Neural progenitor cell (in vitro differentiated cells): Measurements from ENCODE around the gene CA12. TPM values are rescaled to one million over a fixed set of nuclear protein-coding genes. Genes with fewer than 3 reads are reported as not detected.

Experiments
- DNase-seq: peaks from one replicate; pipeline ENCODE4 v3.0.0-alpha.2; 2016; ENCODE audit warnings: low spot score
- H2AFZ ChIP-seq: fragments of 200-600 bp; sonication (generic); replicated peaks from 2 replicates; pipeline ENCODE4 v1.6.1; 2016; ENCODE audit warnings: antibody characterized with exemption
- H3F3A ChIP-seq: fragments of 200-600 bp; sonication (generic); 2 replicates; pipeline ENCODE4 v1.6.1; 2016; ENCODE audit warnings: antibody characterized with exemption, low read depth
- H3K27ac ChIP-seq: fragments of 200-600 bp; sonication (generic); 2 replicates; pipeline ENCODE4 v1.5.1; 2016; ENCODE audit warnings: mild to moderate bottlenecking
- H3K27me3 ChIP-seq: fragments of 200-600 bp; sonication (generic); 2 replicates; pipeline ENCODE4 v1.6.1; 2016; ENCODE audit warnings: mild to moderate bottlenecking, moderate library complexity
- H3K36me3 ChIP-seq: fragments of 200-600 bp; sonication (generic); 2 replicates; pipeline ENCODE4 v1.5.1; 2016
- H3K4me1 ChIP-seq: fragments of 200-600 bp; sonication (generic); 2 replicates; pipeline ENCODE4 v1.6.1; 2016; ENCODE audit warnings: mixed run types
- H3K4me2 ChIP-seq: fragments of 200-600 bp; sonication (generic); 2 replicates; pipeline ENCODE4 v1.6.1; 2016
- H3K4me3 ChIP-seq: fragments of 200-600 bp; sonication (generic); 2 replicates; pipeline ENCODE4 v1.5.1; 2016
- H3K79me2 ChIP-seq: fragments of 200-600 bp; sonication (generic); 2 replicates; pipeline ENCODE4 v1.6.1; 2016; ENCODE audit warnings: low read depth
- H3K9ac ChIP-seq: fragments of 200-600 bp; sonication (generic); 2 replicates; pipeline ENCODE4 v1.6.1; 2016
- H3K9me3 ChIP-seq: fragments of 200-600 bp; sonication (generic); 2 replicates; pipeline ENCODE4 v1.5.1; 2016; ENCODE audit warnings: low read depth
- H4K20me1 ChIP-seq: fragments of 200-600 bp; sonication (generic); 2 replicates; pipeline ENCODE4 v1.6.1; 2016; ENCODE audit warnings: low read depth
- H3K27ac Mint-ChIP-seq: 3 replicates; pipeline ENCODE4 v1.8.0; 2021; ENCODE audit warnings: mixed read lengths
- H3K27me3 Mint-ChIP-seq: 2 replicates; pipeline ENCODE4 v1.8.0; 2022; ENCODE audit warnings: low read depth, mild to moderate bottlenecking, inconsistent platforms, moderate library complexity, mixed read lengths; ENCODE audit not compliant: insufficient read depth
- H3K36me3 Mint-ChIP-seq: 3 replicates; pipeline ENCODE4 v1.8.0; 2021; ENCODE audit warnings: mixed read lengths
- H3K4me1 Mint-ChIP-seq: 3 replicates; pipeline ENCODE4 v1.8.0; 2021; ENCODE audit warnings: mixed read lengths
- H3K4me3 Mint-ChIP-seq: 3 replicates; pipeline ENCODE4 v1.8.0; 2021; ENCODE audit warnings: mild to moderate bottlenecking, moderate library complexity, mixed read lengths
- H3K9me3 Mint-ChIP-seq: 3 replicates; pipeline ENCODE4 v1.8.0; 2020; ENCODE audit warnings: mixed read lengths
- CTCF ChIP-seq: fragments of 200-600 bp; sonication (generic); IDR thresholded peaks from 2 replicates; pipeline ENCODE4 v1.5.1; 2017; ENCODE audit warnings: antibody characterized with exemption, mild to moderate bottlenecking
- EZH2 ChIP-seq: fragments of 200-600 bp; sonication (generic); IDR thresholded peaks from 2 replicates; pipeline ENCODE4 v1.6.1; 2017; ENCODE audit warnings: antibody characterized with exemption, mild to moderate bottlenecking, moderate library complexity
- EZH2phosphoT487 ChIP-seq: fragments of 200-600 bp; sonication (generic); IDR thresholded peaks from 2 replicates; pipeline ENCODE4 v1.6.1; 2017; ENCODE audit warnings: antibody characterized with exemption
- total RNA-seq: library from RNA; depleted of rRNA; stranded (reverse); fragments of >200 nt; gene quantifications from 2 replicates; pipeline ENCODE4 v1.2.3, GENCODE V29; 2015; ENCODE audit warnings: low replicate concordance

CA12 gene
- total RNA-seq, 1 donor from 2014 or later: 0.45 TPM

GRCh38 chr15:63391669-63392360 is 10.2 kb upstream of the CA12 start:
- Histone ChIP-seq H4K20me1 (no peaks in the 10 kb centered on the region), H3K4me1 (peaks cover 8% of the 10 kb centered on the region), H2AFZ (no peak overlapping the region), H3K9me3 (no peaks in the 10 kb centered on the region), H3K4me3 (no peak overlapping the region), H3F3A (peaks cover 9% of the 10 kb centered on the region), H3K27ac (no peak overlapping the region), H3K9ac (no peak overlapping the region), H3K27me3 (no peaks in the 10 kb centered on the region), H3K36me3 (no peaks in the 10 kb centered on the region), H3K4me2 (no peak overlapping the region), H3K79me2 (no peaks in the 10 kb centered on the region)
- Mint-ChIP-seq H3K36me3 (no peaks in the 10 kb centered on the region), H3K9me3 (no peaks in the 10 kb centered on the region), H3K4me1 (peaks cover 3% of the 10 kb centered on the region), H3K27ac (no peak overlapping the region), H3K4me3 (no peak overlapping the region), H3K27me3 (peaks cover 5% of the 10 kb centered on the region)
- no peak for DNase-seq
- TF ChIP-seq CTCF (no peak), EZH2phosphoT487 (no peak), EZH2 (no peak)

- no peak overlapping the region for H3K27ac ChIP-seq
- no peak overlapping the region for H3K4me2 ChIP-seq
- H2AFZ ChIP-seq: no peak overlapping the region
- no peak overlapping the region for H3K4me3 Mint-ChIP-seq
- H3K79me2 ChIP-seq: no peaks in the 10 kb centered on the region
- H3K36me3 ChIP-seq: no peaks in the 10 kb centered on the region
- no peak overlapping the region for H3K4me3 ChIP-seq
- no peaks in the 10 kb centered on the region for H3K4me1 ChIP-seq
- no peaks in the 10 kb centered on the region for H3K36me3 Mint-ChIP-seq
- H3K9me3 ChIP-seq: no peaks in the 10 kb centered on the region
- H3K4me1 Mint-ChIP-seq: peaks cover 3% of the 10 kb centered on the region
- no peaks in the 10 kb centered on the region for H3K27me3 ChIP-seq
- no peaks in the 10 kb centered on the region for H3K9me3 Mint-ChIP-seq
- DNase-seq: no peak
- H3F3A ChIP-seq: no peaks in the 10 kb centered on the region
- no peaks in the 10 kb centered on the region for H4K20me1 ChIP-seq
- H3K27me3 Mint-ChIP-seq: peaks cover 5% of the 10 kb centered on the region
- no peak overlapping the region for H3K27ac Mint-ChIP-seq
- no peak for TF ChIP-seq CTCF
- TF ChIP-seq EZH2: no peak
- no peak for TF ChIP-seq EZH2phosphoT487
- H3K9ac ChIP-seq: no peak overlapping the region
Measured at GRCh38 chr15:63390689-63391088, 9.0 kb upstream of the CA12 start.

- H4K20me1 ChIP-seq: no peaks in the 10 kb centered on the region
- Mint-ChIP-seq H3K27ac (no peak overlapping the region), H3K4me3 (no peak overlapping the region), H3K36me3 (no peaks in the 10 kb centered on the region), H3K4me1 (peaks cover 3% of the 10 kb centered on the region), H3K27me3 (peaks cover 5% of the 10 kb centered on the region), H3K9me3 (no peaks in the 10 kb centered on the region)
- no peaks in the 10 kb centered on the region for H3K79me2 ChIP-seq
- H3F3A ChIP-seq: no peaks in the 10 kb centered on the region
- H3K9me3 ChIP-seq: no peaks in the 10 kb centered on the region
- H3K36me3 ChIP-seq: no peaks in the 10 kb centered on the region
- no peak overlapping the region for H3K4me2 ChIP-seq
- H2AFZ ChIP-seq: no peak overlapping the region
- TF ChIP-seq EZH2phosphoT487 (no peak), EZH2 (no peak), CTCF (no peak)
- DNase-seq: no peak
- no peak overlapping the region for H3K4me3 ChIP-seq
- H3K9ac ChIP-seq: no peak overlapping the region
- no peaks in the 10 kb centered on the region for H3K4me1 ChIP-seq
- H3K27me3 ChIP-seq: no peaks in the 10 kb centered on the region
- H3K27ac ChIP-seq: no peak overlapping the region
Measured at GRCh38 chr15:63389902-63390670, 8.4 kb upstream of the CA12 start.
